ENCODE measurements around the gene HOXA10. TPM values are rescaled to one million over a fixed set of nuclear protein-coding genes. Genes with fewer than 3 reads are reported as not detected.

The HOXA10 gene
- total RNA-seq, 4 donors from 2014 or later, result 0.56 to 1.9 (median 1.2) TPM

DNA sequence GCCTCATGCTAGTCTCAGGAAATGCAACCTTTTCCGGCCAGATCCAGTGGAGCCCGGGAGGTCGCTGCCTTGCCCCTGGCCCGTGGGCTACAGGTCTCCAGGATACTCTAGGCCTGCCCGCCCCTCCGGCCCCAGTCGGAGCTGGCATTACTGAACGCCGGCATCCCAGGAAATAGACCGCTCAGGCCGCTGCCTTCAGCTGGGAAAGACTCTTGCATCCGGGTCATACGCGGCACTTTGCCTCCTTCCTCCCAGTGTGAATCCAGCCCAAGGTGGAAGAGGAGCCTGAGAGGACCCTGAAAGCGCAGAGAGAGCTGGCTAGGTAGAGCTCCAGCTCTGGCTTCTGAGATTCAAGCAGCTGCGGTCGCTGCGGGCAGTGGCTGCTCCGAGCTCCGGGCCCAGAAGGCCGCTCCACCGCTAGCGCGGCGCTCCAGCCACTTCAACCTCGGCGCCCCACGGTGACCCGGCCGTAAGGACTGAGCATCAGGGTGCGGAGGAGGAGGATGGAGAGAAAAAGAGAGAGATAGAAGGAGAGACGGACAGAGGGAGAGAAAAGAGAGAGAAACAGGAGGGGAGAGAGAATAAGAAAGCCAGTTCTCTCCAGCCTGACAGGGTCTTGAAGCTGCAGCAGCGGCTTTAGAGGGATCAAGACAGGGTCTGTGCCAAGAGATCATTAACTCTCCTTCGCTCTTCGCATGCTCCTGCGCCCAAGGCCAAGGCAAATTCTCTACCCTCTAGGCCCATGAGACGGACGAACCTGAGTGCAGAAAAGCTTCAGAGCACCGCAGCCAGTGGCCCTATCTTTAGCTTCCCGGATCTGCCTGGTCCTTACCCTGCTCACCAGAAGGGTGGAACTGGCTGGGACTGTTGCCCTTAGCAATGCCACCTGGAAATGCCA is 1.8 kb upstream of the HOXA10 start:
- TF ChIP-seq, protein P1, sequence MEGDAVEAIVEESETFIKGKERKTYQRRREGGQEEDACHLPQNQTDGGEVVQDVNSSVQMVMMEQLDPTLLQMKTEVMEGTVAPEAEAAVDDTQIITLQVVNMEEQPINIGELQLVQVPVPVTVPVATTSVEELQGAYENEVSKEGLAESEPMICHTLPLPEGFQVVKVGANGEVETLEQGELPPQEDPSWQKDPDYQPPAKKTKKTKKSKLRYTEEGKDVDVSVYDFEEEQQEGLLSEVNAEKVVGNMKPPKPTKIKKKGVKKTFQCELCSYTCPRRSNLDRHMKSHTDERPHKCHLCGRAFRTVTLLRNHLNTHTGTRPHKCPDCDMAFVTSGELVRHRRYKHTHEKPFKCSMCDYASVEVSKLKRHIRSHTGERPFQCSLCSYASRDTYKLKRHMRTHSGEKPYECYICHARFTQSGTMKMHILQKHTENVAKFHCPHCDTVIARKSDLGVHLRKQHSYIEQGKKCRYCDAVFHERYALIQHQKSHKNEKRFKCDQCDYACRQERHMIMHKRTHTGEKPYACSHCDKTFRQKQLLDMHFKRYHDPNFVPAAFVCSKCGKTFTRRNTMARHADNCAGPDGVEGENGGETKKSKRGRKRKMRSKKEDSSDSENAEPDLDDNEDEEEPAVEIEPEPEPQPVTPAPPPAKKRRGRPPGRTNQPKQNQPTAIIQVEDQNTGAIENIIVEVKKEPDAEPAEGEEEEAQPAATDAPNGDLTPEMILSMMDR (IDR thresholded peaks at IDR 0.05), result no peak
- peak; percentile 18 for DNase-seq (ENCODE audit: low spot score)
- no peak for ATAC-seq (ENCODE audit: low FRiP score)

- TF ChIP-seq, protein P1 (IDR thresholded peaks at IDR 0.05), result no peak
- DNase-seq (ENCODE audit: low spot score), result peak; percentile 12
Observed at GRCh38 chr7:27174874-27175625, 930 bp upstream of the HOXA10 start.

DNA sequence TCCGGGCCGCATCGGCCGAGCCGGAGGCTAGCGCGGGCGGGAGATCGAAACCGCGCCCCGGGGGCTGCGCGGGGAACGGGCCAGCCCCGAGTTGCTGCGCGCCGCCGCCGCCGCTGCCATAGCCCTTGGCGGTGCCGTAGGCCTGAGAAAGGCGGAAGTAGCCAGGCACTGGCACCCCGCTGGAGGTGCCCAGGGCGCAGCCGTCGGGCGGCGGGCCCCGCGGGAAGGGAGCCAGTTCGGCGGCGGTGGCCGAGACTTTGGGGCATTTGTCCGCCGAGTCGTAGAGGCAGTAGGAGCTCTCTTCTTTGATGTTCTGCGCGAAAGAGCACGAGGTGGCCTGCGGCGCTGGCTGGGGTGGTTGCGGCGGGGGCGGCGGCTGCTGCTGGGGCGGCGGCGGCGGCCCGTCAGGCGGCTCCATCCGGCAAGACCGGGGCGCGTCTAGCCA is 587 bp downstream of the HOXA10 start:
- ATAC-seq (ENCODE audit: low FRiP score) (no peak), DNase-seq (ENCODE audit: low spot score) (peak; percentile 21)
- TF ChIP-seq, protein P1 (IDR thresholded peaks at IDR 0.05), result no peak

More at GRCh38 chr7:27174874-27175625, 930 bp upstream of the HOXA10 start:
- no peak for ATAC-seq (ENCODE audit: low FRiP score)

- DNase-seq (ENCODE audit: low spot score) (peak; percentile 22), ATAC-seq (ENCODE audit: low FRiP score) (peak; percentile 29)
- TF ChIP-seq, protein P1 (IDR thresholded peaks at IDR 0.05), result no peak
Observed at GRCh38 chr7:27172823-27173510, 1.2 kb downstream of the HOXA10 start.

- ATAC-seq (ENCODE audit: low FRiP score) (no peak), DNase-seq (ENCODE audit: low spot score) (peak; percentile 16)
- TF ChIP-seq, protein P1 (IDR thresholded peaks at IDR 0.05), result no peak
Observed at GRCh38 chr7:27172315-27172774, 1.8 kb downstream of the HOXA10 start.

DNA sequence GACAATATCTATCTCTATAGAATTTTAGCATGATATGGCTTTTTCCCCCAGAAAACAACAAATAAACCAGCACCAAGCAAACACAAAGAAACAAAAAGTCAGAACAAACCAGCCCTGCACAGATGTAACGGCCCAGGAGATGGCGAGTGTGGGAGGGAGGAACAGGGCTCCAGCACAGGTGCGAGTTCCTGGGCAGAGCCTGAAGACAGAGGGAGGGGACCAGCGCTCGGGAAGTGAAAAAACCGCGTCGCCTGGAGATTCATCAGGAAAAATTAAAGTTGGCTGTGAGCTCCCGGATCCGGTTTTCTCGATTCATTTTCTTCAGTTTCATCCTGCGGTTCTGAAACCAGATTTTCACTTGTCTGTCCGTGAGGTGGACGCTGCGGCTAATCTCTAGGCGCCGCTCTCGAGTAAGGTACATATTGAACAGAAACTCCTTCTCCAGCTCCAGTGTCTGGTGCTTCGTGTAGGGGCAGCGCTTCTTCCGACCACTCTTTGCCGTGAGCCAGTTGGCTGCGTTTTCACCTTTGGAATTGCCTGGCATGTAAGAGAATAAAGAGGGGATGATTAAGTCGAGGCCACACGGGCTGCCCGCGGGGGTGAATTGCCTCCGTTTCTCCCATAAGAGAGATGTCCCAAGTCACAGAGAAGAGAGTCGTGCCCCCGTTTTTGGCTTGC is 2.3 kb downstream of the HOXA10 start:
- TF ChIP-seq, protein P1 (IDR thresholded peaks at IDR 0.05), result no peak
- DNase-seq (ENCODE audit: low spot score), result peak; percentile 20
- no peak for ATAC-seq (ENCODE audit: low FRiP score)

All from omental fat pad (tissue), 4 donors.